ENCODE measurements around the gene CAMK1. TPM values are rescaled to one million over a fixed set of nuclear protein-coding genes. Genes with fewer than 3 reads are reported as not detected.

The CAMK1 gene
- total and polyA plus RNA-seq, 2 of the 4 experiments (the other 2 are of a cell fraction) = 33.3 to 36.4 TPM

DNA sequence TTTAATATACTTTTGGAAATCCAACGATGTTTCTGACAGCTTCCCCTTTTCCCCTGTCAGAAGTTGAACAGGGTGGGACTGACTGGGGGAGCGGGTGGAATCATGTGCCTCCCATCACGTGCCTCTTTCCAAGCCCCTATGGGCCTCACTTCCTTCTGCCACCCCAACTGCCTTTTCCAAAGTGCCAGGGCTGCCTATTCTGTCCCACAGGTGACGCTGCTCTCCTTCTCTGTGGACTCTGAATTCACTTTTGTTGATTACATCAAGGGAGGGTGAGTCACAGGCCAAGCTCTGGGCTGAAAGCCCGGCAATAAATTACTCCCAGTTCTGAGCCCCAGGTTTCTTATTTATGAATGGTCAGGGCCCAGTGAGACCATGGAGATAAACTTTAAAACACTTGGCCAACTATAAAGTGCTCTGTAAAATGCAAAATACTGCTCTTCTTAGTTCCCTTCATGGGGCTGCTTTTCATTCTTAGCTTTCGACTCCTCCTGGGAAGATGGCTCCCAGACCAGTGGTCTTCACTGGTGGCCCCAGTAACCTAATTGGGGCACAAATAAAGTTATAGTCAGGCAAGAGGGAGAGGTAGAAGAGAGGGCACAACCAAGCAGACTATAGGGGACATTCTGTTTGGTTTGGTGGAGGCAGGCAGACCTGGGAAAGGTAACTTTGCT is 53.8 kb downstream of the CAMK1 start:
- intact Hi-C loops (cut with micrococcal nuclease) (loop anchor here (5.0 to 10.0 kb wide), 3 partner anchors 201 to 509 kb away; partner anchors contain the start of genes CRELD1 and IL17RC), dilution Hi-C loops (cut with HindIII; ENCODE audit: low sequenced_read_pairs, unreplicated experiment) (no loop called here), in situ Hi-C loops (cut with MboI; ENCODE audit: low sequenced_read_pairs) (no loop called here)
- H3K9ac ChIP-seq (ENCODE audit: low read depth, low read length) = no peak overlapping the region; the same call in 1 of the 2 replicates
- 0% methylated on average over 1 of the region's 6 CpGs; no CpG with 5 or more reads in 1 of the 2 experiments for WGBS, 2 experiments (ENCODE audit: extremely low coverage in 2 of 2, insufficient read length in 1 of 2)
- H4K5ac ChIP-seq (ENCODE audit: low read depth, low read length) = no peak overlapping the region
- peaks cover 23% of the 10 kb centered on the region for H3K27me3 ChIP-seq (ENCODE audit: control insufficient read depth, insufficient read depth, low read length)
- H3K36me3 ChIP-seq (ENCODE audit: control insufficient read depth, insufficient read depth, low read length) = no peaks in the 10 kb centered on the region
- no peak overlapping the region for H3K27ac ChIP-seq (ENCODE audit: insufficient read depth, low read length)
- BruUV-seq (replicated peaks) = no TSS peak
- H4K20me1 ChIP-seq (ENCODE audit: insufficient read depth, low read length) = no peaks in the 10 kb centered on the region
- no peak overlapping the region for H2AK9ac ChIP-seq (replicated peaks; ENCODE audit: low read depth, low read length, poor library complexity)
- no peak overlapping the region for H3K14ac ChIP-seq (replicated peaks; ENCODE audit: low read depth, low read length)
- no peak overlapping the region for H2BK15ac ChIP-seq (ENCODE audit: low read depth, low read length)
- no peak overlapping the region for H2BK120ac ChIP-seq (ENCODE audit: low read depth, low read length)
- DNase-seq (peak; percentile 90), ATAC-seq (ENCODE audit: low read depth) (peak; percentile 98)
- peak overlapping the region; percentile 33; the same call in 1 of the 2 replicates for H2BK20ac ChIP-seq (ENCODE audit: low read depth, low read length)
- no peak overlapping the region for H3K4me2 ChIP-seq (ENCODE audit: low read depth, low read length)
- ChIA-PET CTCF (interaction anchor here (0.6 to 1.2 kb wide), 10 partner anchors 9 to 476 kb away, joined by 3 to 9 read pairs (median 3); partner anchors contain the start of genes ARPC4, OGG1 and TADA3), POLR2A (ENCODE audit: unreplicated experiment) (no interaction called here)
- peak overlapping the region; percentile 46; the same call in 1 of the 2 replicates for H3K4ac ChIP-seq (ENCODE audit: low read depth, low read length)
- peaks cover 2% of the 10 kb centered on the region; the same call in 1 of the 2 replicates for H3K4me1 ChIP-seq (ENCODE audit: control insufficient read depth, insufficient read depth, low read length)
- H3K4me3 ChIP-seq (ENCODE audit: insufficient read depth, low read depth, low read length) = no peak overlapping the region
- H3K23ac ChIP-seq (ENCODE audit: low read depth, low read length) = no peak overlapping the region
- no peaks in the 10 kb centered on the region for H3K79me1 ChIP-seq (ENCODE audit: low read depth in 1 of 2, low read length in 2 of 2)
- no peak overlapping the region for H3K56ac ChIP-seq (ENCODE audit: extremely low read depth, insufficient read depth, low read length)
- H2BK5ac ChIP-seq (ENCODE audit: low read depth, low read length, poor library complexity, severe bottlenecking) = no peak overlapping the region
- no peak overlapping the region for H4K91ac ChIP-seq (ENCODE audit: insufficient read depth, low read depth, low read length)
- peak overlapping the region; percentile 21 for H2AFZ ChIP-seq (replicated peaks; ENCODE audit: low read length, poor library complexity)
- H4K8ac ChIP-seq (ENCODE audit: low read depth in 2 of 2, low read length in 2 of 2) = no peak overlapping the region
- no peaks in the 10 kb centered on the region for H3K9me3 ChIP-seq (ENCODE audit: control insufficient read depth, insufficient read depth, low read length)
- H3K9me1 ChIP-seq (ENCODE audit: insufficient read depth, low read length) = no peaks in the 10 kb centered on the region
- H3K18ac ChIP-seq (ENCODE audit: low read depth, low read length) = no peak overlapping the region
- no peak overlapping the region for H2AK5ac ChIP-seq (ENCODE audit: low read depth, low read length)
- no peak for TF ChIP-seq CHD1 (IDR thresholded peaks at IDR 0.05; ENCODE audit: low read depth, low read length)
- TF ChIP-seq SMC3 (IDR thresholded peaks at IDR 0.05; ENCODE audit: low read depth, low read length) = peak; percentile 88
- TF ChIP-seq, protein P1, sequence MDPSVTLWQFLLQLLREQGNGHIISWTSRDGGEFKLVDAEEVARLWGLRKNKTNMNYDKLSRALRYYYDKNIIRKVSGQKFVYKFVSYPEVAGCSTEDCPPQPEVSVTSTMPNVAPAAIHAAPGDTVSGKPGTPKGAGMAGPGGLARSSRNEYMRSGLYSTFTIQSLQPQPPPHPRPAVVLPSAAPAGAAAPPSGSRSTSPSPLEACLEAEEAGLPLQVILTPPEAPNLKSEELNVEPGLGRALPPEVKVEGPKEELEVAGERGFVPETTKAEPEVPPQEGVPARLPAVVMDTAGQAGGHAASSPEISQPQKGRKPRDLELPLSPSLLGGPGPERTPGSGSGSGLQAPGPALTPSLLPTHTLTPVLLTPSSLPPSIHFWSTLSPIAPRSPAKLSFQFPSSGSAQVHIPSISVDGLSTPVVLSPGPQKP (IDR thresholded peaks at IDR 0.05; ENCODE audit: borderline replicate concordance, low read depth, low read length) = no peak
- no peak for TF ChIP-seq MAZ (IDR thresholded peaks at IDR 0.05; ENCODE audit: borderline replicate concordance, low read depth, low read length)
- TF ChIP-seq RAD21 (IDR thresholded peaks at IDR 0.05; ENCODE audit: low read length) = peak; percentile 98
- TF ChIP-seq NFE2L2 (IDR thresholded peaks at IDR 0.05; ENCODE audit: low read depth, low read length) = no peak
- TF ChIP-seq POLR2A (IDR thresholded peaks at IDR 0.05; ENCODE audit: low read depth, low read length) = no peak
- TF ChIP-seq MXI1 (IDR thresholded peaks at IDR 0.05; ENCODE audit: borderline replicate concordance, low read depth, low read length) = peak; percentile 36; the same call in 1 of the 2 replicates
- TF ChIP-seq, protein P2, sequence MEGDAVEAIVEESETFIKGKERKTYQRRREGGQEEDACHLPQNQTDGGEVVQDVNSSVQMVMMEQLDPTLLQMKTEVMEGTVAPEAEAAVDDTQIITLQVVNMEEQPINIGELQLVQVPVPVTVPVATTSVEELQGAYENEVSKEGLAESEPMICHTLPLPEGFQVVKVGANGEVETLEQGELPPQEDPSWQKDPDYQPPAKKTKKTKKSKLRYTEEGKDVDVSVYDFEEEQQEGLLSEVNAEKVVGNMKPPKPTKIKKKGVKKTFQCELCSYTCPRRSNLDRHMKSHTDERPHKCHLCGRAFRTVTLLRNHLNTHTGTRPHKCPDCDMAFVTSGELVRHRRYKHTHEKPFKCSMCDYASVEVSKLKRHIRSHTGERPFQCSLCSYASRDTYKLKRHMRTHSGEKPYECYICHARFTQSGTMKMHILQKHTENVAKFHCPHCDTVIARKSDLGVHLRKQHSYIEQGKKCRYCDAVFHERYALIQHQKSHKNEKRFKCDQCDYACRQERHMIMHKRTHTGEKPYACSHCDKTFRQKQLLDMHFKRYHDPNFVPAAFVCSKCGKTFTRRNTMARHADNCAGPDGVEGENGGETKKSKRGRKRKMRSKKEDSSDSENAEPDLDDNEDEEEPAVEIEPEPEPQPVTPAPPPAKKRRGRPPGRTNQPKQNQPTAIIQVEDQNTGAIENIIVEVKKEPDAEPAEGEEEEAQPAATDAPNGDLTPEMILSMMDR (conservative IDR thresholded peaks at IDR 0.05; ENCODE audit: low read depth, low read length) = peak; percentile 97
- peak; percentile 86 for TF ChIP-seq BHLHE40 (IDR thresholded peaks at IDR 0.05; ENCODE audit: low read depth, low read length)
- TF ChIP-seq RFX5 (IDR thresholded peaks at IDR 0.05; ENCODE audit: low read depth, low read length) = no peak
- TF ChIP-seq CEBPB (IDR thresholded peaks at IDR 0.05; ENCODE audit: low read depth, low read length) = peak; percentile 71
- no peak for TF ChIP-seq MAFK (IDR thresholded peaks at IDR 0.05; ENCODE audit: low read depth, low read length)
- TF ChIP-seq, protein P3, sequence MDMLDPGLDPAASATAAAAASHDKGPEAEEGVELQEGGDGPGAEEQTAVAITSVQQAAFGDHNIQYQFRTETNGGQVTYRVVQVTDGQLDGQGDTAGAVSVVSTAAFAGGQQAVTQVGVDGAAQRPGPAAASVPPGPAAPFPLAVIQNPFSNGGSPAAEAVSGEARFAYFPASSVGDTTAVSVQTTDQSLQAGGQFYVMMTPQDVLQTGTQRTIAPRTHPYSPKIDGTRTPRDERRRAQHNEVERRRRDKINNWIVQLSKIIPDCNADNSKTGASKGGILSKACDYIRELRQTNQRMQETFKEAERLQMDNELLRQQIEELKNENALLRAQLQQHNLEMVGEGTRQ (IDR thresholded peaks at IDR 0.05; ENCODE audit: low read depth, low read length) = peak; percentile 95
- TF ChIP-seq FOS (IDR thresholded peaks at IDR 0.05; ENCODE audit: low read depth, low read length) = peak; percentile 93

Data from IMR-90 (cell line).